Pons (tissue), 1 donor: ENCODE data around the gene C6orf120.

Experiments
- DNase-seq: peaks from one replicate; pipeline ENCODE4 v3.0.0-alpha.2; 2016; ENCODE audit warnings: low spot score

Gene C6orf120

DNA sequence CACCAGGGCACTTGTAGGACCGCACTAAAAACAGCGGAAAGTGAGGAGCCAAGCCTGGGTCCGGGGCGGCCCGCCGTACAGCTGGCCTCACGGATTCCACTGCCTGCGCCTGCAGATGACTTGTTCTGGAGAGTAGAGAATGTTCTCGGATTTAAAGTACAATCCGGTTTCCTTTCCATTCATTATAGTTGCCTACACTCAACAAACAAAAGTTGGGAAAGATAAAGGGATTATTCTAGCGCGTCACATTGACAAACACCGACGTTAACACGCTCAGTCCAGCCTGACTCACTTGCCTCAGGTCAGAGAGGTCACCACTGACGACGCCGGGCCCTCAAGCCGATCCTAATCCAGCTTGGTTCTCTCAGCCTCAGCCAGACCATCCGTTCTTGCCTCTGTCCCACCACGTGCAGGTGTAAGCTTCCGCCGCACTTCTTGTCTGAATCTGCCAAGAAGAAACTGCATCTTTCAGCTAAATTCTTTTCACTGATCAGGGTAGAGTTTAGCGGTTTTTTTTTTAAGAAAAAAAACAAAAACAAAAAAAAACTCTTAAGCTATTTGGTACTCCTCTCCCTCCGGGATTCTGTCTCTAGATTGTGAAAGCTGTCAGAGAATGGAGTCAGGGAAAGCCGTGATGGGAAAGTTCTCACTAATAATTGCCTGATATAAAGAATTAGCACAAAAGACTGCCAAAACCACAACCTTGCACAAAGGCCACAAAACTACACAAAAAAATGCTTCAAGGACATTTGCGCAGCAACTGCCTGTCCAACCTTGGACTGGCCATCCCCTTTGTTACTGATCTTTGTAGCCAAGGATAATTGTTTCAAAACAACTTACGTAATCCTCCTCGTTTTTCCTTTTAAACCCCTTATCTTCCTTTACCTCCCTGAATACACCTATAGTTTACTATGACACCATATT lies 23.5 kb downstream of the C6orf120 start:
- DNase-seq, result peak; percentile 60

- DNase-seq, result no peak
These were observed 24.1 kb downstream of the C6orf120 start for GRCh38 chr6:169726049-169726400.

- no peak for DNase-seq
These were observed 25.0 kb downstream of the C6orf120 start for GRCh38 chr6:169726963-169727362.

DNA sequence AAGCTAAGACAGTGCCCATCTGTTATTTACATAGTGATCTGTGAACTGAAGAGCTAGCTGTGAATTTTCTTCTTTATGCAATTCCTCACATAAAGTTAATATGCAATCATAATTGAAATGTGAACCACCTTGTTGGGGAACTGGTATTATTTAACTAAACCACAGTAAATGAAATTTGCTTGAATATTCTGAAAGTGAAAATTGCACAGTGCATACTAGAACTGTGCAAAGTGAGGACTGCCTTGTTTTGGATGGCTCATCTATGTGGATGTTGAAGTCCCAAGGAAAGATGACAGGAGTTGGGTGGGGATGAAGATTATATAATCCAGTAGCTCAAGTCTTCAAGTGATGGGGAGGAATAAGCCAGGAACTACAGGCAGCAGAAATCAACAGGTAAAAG lies 28.0 kb downstream of the C6orf120 start:
- DNase-seq, result no peak

DNA sequence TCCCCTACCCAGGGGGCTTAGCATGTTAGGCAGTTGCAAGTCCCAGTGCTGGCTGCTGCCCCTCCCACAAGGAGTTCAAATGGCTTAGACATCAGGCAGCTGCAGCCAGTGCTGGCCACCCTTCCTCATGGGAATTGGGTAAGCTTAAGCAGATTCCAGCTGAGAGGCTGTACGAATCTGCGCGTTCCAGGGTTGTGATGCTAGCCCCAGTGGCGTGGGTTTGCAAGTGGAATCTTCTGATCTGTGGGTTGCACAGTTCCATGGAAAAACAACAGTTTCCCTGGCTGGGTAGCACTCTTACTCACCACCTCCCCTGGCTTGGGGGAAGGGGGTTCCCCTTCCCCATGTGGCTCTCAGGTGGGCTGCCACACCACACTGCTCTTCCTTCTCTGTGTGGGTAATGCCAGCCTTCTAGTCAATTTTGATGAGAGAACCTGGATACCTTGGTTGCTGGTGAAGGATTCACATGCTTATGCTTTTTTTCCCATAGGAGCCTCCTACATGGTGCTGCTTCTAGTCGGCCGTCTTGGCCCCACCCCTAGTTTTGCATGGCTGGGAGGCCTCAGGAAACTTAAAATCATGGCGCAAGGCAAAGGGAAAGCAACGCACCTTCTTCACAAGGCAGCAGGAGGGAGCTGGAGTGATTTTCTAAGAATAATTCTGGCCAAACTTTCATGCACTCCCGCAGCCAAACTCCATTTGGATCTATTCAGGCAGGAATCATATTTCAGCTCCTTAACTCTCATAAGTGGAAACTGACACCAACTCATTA lies 36.5 kb downstream of the C6orf120 start:
- DNase-seq, result no peak

GRCh38 chr6:169738976-169739529 lies 37.1 kb downstream of the C6orf120 start:
- no peak for DNase-seq

DNA sequence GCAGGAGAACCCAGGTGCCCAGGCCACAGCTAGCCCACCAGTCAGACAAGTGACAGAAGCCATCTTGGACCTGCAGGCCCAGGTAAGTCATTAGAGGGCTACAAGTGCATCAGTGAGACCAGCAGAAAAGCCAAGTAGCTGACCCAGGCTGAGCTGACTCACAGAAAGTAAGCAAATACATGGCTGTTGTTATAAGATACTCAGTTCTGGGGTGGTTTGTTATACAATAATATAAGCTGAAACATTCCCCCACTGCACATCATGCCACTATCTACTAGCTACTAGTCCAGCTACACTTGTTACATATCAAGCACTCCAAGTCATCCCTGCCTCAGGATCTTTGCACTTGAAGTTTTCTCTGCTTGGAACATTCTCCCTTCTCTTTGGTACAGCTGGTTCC lies 39.4 kb downstream of the C6orf120 start:
- DNase-seq, result no peak

- no peak for DNase-seq
These were observed 43.5 kb downstream of the C6orf120 start for GRCh38 chr6:169745405-169745804.

- DNase-seq, result no peak
These were observed 44.6 kb downstream of the C6orf120 start for GRCh38 chr6:169746556-169746955.

DNA sequence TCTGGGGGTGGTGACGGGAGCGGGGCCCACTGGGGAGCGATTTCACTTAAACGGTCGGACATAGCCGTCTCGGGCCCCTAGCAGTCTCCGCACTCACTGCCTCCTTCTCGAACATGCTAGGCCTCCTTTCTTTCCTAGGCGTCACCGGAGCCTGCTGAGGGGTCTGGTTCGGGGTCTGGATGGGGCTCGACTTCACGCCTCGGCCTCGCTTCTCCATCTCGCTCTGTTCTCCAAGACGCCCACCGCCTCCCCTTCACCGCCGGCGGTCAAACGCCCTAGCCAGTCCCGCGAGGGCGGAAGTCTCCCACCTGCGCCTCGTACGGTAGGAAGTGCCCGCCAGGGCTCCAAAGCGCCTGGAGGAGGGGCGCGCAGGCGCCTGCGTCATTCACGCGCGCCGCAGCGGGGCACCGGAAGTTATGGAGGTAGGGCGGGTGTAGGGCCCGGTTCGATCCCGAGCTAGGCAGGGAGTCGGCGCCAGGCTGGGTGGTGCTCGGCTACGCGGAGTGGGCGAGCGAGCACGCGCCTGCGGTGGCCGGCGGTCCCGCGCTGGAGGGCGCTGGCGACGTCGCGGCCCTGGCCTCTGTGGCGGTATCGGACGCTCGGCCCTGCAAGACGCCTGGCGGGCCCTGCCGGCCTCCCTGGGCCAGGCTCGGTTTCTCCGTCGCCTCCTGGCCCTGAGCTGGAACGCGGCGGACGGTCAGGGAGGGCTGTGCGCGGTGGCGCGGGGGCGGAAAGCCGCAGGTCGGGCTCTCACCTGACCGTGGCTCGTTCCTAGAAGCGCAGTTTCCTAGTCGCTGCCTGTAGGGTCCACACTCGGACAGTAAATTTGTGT lies 49.5 kb downstream of the C6orf120 start, which contains the start of the genes DYNLT2 and ERMARD:
Gene DYNLT2 (minus strand): TSS at position 331 of the 832 bp plus-strand sequence. CDS start 114 bp downstream, at position 217.
Gene ERMARD (plus strand): TSS at position 381 of the 832 bp plus-strand sequence. CDS start 36 bp downstream, at position 417.
- peak; percentile 91 for DNase-seq

DNA sequence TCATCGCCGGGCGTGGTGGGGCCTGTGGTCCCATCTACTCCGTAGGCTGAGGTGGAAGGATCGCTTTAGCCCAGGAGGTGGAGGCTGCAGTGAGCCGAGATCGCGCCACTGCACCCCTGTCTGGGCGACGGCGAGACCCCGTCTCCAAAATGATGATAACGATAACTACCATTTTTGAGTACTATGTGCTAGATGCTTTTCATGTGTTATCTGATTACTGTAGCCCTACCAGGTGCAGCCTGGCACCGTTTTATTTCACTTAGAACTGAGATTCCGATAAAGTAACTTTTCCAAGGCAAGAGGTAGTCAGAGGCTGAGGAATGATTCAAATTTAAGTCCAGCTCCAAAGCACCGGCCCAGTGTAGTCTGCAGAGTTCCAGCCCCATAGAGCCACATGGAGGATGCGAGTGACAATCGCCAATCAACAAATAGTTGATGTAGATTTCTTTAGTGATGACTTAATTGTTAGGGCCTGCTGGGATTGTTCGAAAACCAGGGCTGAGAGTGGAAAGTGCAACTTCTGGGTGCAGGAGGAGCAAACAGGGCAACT lies 50.2 kb downstream of the C6orf120 start:
- DNase-seq, result peak; percentile 30
